IMR-90 (cell line): ENCODE measurements around the gene TNS3. TPM values are rescaled to one million over a fixed set of nuclear protein-coding genes. Genes with fewer than 3 reads are reported as not detected.

Source experiments
- ATAC-seq: fragments of 200-7000 bp; cut with Tn5 transposase; 2 replicates; pipeline ENCODE4 v1.9.1; 2020; ENCODE audit warnings: low read depth, mild to moderate bottlenecking, moderate library complexity
- BruUV-seq: library from RNA; stranded (reverse); fragments of 400-500 nt; replicated peaks from 2 replicates; lab custom pipeline; 2021; lab: Mats Ljungman, UMichigan
- CTCF ChIA-PET: fragments of 300-600 bp; formaldehyde crosslinking; extraction: SDS; loops from one replicate; lab custom pipeline; 2021; ENCODE audit warnings: antibody characterized with exemption; lab: Yijun Ruan, JAX
- POLR2A ChIA-PET: fragments of 300-600 bp; sonication (Branson Sonifier 250); formaldehyde crosslinking; loops from one replicate; lab custom pipeline; 2022; ENCODE audit warnings: antibody characterized with exemption; ENCODE audit not compliant: unreplicated experiment; lab: Charles Lee
- DNase-seq: peaks from one replicate; pipeline ENCODE4 v3.0.0; 2013
- H2AFZ ChIP-seq: replicated peaks from 2 replicates; pipeline ENCODE3; 2013; ENCODE audit warnings: low read length, mild to moderate bottlenecking; ENCODE audit not compliant: poor library complexity
- H2AK5ac ChIP-seq: 2 replicates; pipeline ENCODE4 v1.6.1; 2013; ENCODE audit warnings: low read depth, low read length, inconsistent platforms
- H2AK9ac ChIP-seq: replicated peaks from 2 replicates; pipeline ENCODE3; 2013; ENCODE audit warnings: mild to moderate bottlenecking, low read depth, low read length, moderate library complexity; ENCODE audit not compliant: poor library complexity
- H2BK120ac ChIP-seq: 2 replicates; pipeline ENCODE4 v1.6.1; 2013; ENCODE audit warnings: low read depth, low read length, inconsistent platforms
- H2BK15ac ChIP-seq: 3 replicates; pipeline ENCODE4 v1.6.1; 2013; ENCODE audit warnings: low read depth, low read length, inconsistent platforms
- H2BK20ac ChIP-seq: 2 replicates; pipeline ENCODE4 v1.6.1; 2013; ENCODE audit warnings: low read depth, mild to moderate bottlenecking, inconsistent platforms, low read length, moderate library complexity
- H2BK5ac ChIP-seq: 2 replicates; pipeline ENCODE4 v1.6.1; 2013; ENCODE audit warnings: mild to moderate bottlenecking, low read depth, low read length, inconsistent platforms; ENCODE audit not compliant: poor library complexity, severe bottlenecking
- H3K14ac ChIP-seq: replicated peaks from 2 replicates; pipeline ENCODE4 v1.6.1; 2013; ENCODE audit warnings: low read depth, low read length, inconsistent platforms
- H3K18ac ChIP-seq: 2 replicates; pipeline ENCODE4 v1.6.1; 2013; ENCODE audit warnings: low read depth, low read length, control low read depth
- H3K23ac ChIP-seq: 2 replicates; pipeline ENCODE4 v1.6.1; 2013; ENCODE audit warnings: low read depth, low read length, inconsistent platforms
- H3K27ac ChIP-seq: 2 replicates; pipeline ENCODE4 v1.5.1; 2013; ENCODE audit warnings: mild to moderate bottlenecking, control low read depth, low read length; ENCODE audit not compliant: insufficient read depth
- H3K27me3 ChIP-seq: 2 replicates; pipeline ENCODE4 v1.6.1; 2013; ENCODE audit warnings: low read length; ENCODE audit not compliant: control insufficient read depth, insufficient read depth
- H3K36me3 ChIP-seq: 2 replicates; pipeline ENCODE4 v1.6.1; 2013; ENCODE audit warnings: low read length, mixed read lengths; ENCODE audit not compliant: control insufficient read depth, insufficient read depth
- H3K4ac ChIP-seq: 2 replicates; pipeline ENCODE4 v1.6.1; 2013; ENCODE audit warnings: low read depth, low read length, inconsistent platforms
- H3K4me1 ChIP-seq: 2 replicates; pipeline ENCODE4 v1.6.1; 2013; ENCODE audit warnings: low read length, mixed read lengths; ENCODE audit not compliant: control insufficient read depth, insufficient read depth
- H3K4me2 ChIP-seq: 2 replicates; pipeline ENCODE4 v1.6.1; 2013; ENCODE audit warnings: low read depth, mild to moderate bottlenecking, control low read depth, low read length, moderate library complexity
- H3K4me3 ChIP-seq: 2 replicates; pipeline ENCODE4 v1.5.1; 2013; ENCODE audit warnings: low read depth, mild to moderate bottlenecking, control low read depth, low read length, moderate library complexity; ENCODE audit not compliant: insufficient read depth
- H3K56ac ChIP-seq: 2 replicates; pipeline ENCODE4 v1.6.1; 2013; ENCODE audit warnings: low read length, inconsistent platforms; ENCODE audit not compliant: insufficient read depth; ENCODE audit errors: extremely low read depth
- H3K79me1 ChIP-seq, 2 experiments: 2 replicates each; pipeline ENCODE4 v1.6.1; 2013; ENCODE audit warnings: low read length in 2 of 2, inconsistent platforms in 1 of 2, low read depth in 1 of 2
- H3K9ac ChIP-seq: 2 replicates; pipeline ENCODE4 v1.6.1; 2013; ENCODE audit warnings: low read depth, low read length, control low read depth
- H3K9me1 ChIP-seq: 2 replicates; pipeline ENCODE4 v1.6.1; 2013; ENCODE audit warnings: low read length, inconsistent platforms; ENCODE audit not compliant: insufficient read depth
- H3K9me3 ChIP-seq: 2 replicates; pipeline ENCODE4 v1.6.1; 2013; ENCODE audit warnings: low read length; ENCODE audit not compliant: control insufficient read depth, insufficient read depth
- H4K20me1 ChIP-seq: 2 replicates; pipeline ENCODE4 v1.6.1; 2013; ENCODE audit warnings: low read length, inconsistent platforms; ENCODE audit not compliant: insufficient read depth
- H4K5ac ChIP-seq: 2 replicates; pipeline ENCODE4 v1.6.1; 2013; ENCODE audit warnings: mild to moderate bottlenecking, low read depth, low read length, control low read depth
- H4K8ac ChIP-seq, 2 experiments: 2 replicates each; pipeline ENCODE4 v1.6.1; 2013; ENCODE audit warnings: low read depth in 2 of 2, low read length in 2 of 2, control low read depth in 1 of 2, inconsistent platforms in 1 of 2
- H4K91ac ChIP-seq: 2 replicates; pipeline ENCODE4 v1.6.1; 2013; ENCODE audit warnings: low read depth, low read length, inconsistent platforms; ENCODE audit not compliant: insufficient read depth
- BHLHE40 ChIP-seq: fragments of 150-350 bp; IDR thresholded peaks from 2 replicates; pipeline ENCODE4 v1.6.1; 2016; ENCODE audit warnings: mild to moderate bottlenecking, low read depth, low read length
- CEBPB ChIP-seq: IDR thresholded peaks from 2 replicates; pipeline ENCODE4 v1.6.1; 2012; ENCODE audit warnings: low read depth, low read length, improper control_type of control experiment
- CHD1 ChIP-seq: IDR thresholded peaks from 2 replicates; pipeline ENCODE4 v1.6.1; 2012; ENCODE audit warnings: low read depth, low read length, improper control_type of control experiment
- ELK1 ChIP-seq: fragments of 150-350 bp; IDR thresholded peaks from 2 replicates; pipeline ENCODE4 v1.6.1; 2016; ENCODE audit warnings: low read depth, mild to moderate bottlenecking, low read length, moderate library complexity, borderline replicate concordance
- FOS ChIP-seq: fragments of 150-350 bp; IDR thresholded peaks from 2 replicates; pipeline ENCODE4 v1.6.1; 2016; ENCODE audit warnings: low read depth, low read length
- MAFK ChIP-seq: IDR thresholded peaks from 2 replicates; pipeline ENCODE4 v1.6.1; 2012; ENCODE audit warnings: low read depth, low read length, improper control_type of control experiment
- MAZ ChIP-seq: IDR thresholded peaks from 2 replicates; pipeline ENCODE4 v1.6.1; 2012; ENCODE audit warnings: low read depth, mild to moderate bottlenecking, low read length, improper control_type of control experiment, moderate library complexity, borderline replicate concordance
- MXI1 ChIP-seq: IDR thresholded peaks from 2 replicates; pipeline ENCODE4 v1.6.1; 2012; ENCODE audit warnings: low read depth, mild to moderate bottlenecking, low read length, moderate library complexity, borderline replicate concordance
- RAD21 ChIP-seq: IDR thresholded peaks from 2 replicates; pipeline ENCODE4 v1.6.1; 2012; ENCODE audit warnings: low read length, improper control_type of control experiment
- RCOR1 ChIP-seq: IDR thresholded peaks from 2 replicates; pipeline ENCODE4 v1.6.1; 2012; ENCODE audit warnings: mild to moderate bottlenecking, low read length, improper control_type of control experiment; ENCODE audit not compliant: insufficient replicate concordance
- RFX5 ChIP-seq: IDR thresholded peaks from 2 replicates; pipeline ENCODE4 v1.8.0; 2012; ENCODE audit warnings: low read depth, mild to moderate bottlenecking, low read length, moderate library complexity
- SMC3 ChIP-seq: fragments of 150-350 bp; IDR thresholded peaks from 2 replicates; pipeline ENCODE4 v1.6.1; 2016; ENCODE audit warnings: low read depth, mild to moderate bottlenecking, antibody characterized with exemption, low read length, moderate library complexity
- USF2 ChIP-seq: fragments of 150-350 bp; IDR thresholded peaks from 2 replicates; pipeline ENCODE4 v1.6.1; 2017; ENCODE audit warnings: mild to moderate bottlenecking, antibody characterized with exemption, low read length, low read depth
- WGBS, 2 experiments: methylation state at CpG; one replicate each; pipeline versions ENCODE4 v1.1.5 to v1.1.7; 2013; ENCODE audit warnings: missing lambda C conversion rate in 2 of 2; ENCODE audit not compliant: insufficient read length in 1 of 2; ENCODE audit errors: extremely low coverage in 2 of 2; 5-methylcytosine and 5-hydroxymethylcytosine counted together
- dilution Hi-C: fragments of 300-500 bp; cut with HindIII; formaldehyde crosslinking; loops from one replicate; pipeline ENCODE4 v1.14.3; 2018; ENCODE audit warnings: low sequenced_read_pairs; ENCODE audit not compliant: unreplicated experiment
- in situ Hi-C: fragments of 300-500 bp; cut with MboI; formaldehyde crosslinking; loops from 3 replicates; pipeline ENCODE4 v1.14.3; 2019; ENCODE audit warnings: low sequenced_read_pairs, inconsistent platforms, mixed read lengths
- intact Hi-C: fragments of 100-400 bp; cut with micrococcal nuclease; formaldehyde crosslinking; loops from 2 replicates; pipeline ENCODE4 v1.10.0; 2022
- polyA plus RNA-seq, 3 experiments: library from polyadenylated mRNA; depleted of rRNA; stranded (reverse); fragments of >200 nt; gene quantifications; 2 replicates each; pipeline ENCODE4 v1.2.3, GENCODE V29; 2012; ENCODE audit warnings: low replicate concordance in 1 of 3
- total RNA-seq: library from RNA; depleted of rRNA; stranded (reverse); fragments of >200 nt; gene quantifications from 2 replicates; pipeline ENCODE4 v1.2.3, GENCODE V29; 2012
- TF ChIP-seq, protein P1 (sequence below): conservative IDR thresholded peaks from 2 replicates; pipeline ENCODE4 v1.5.1; 2012; ENCODE audit warnings: mild to moderate bottlenecking, low read depth, low read length, improper control_type of control experiment

TNS3 gene
- total and polyA plus RNA-seq, 2 of the 4 experiments (the other 2 are of a cell fraction), result 64.3 to 79.2 TPM

DNA sequence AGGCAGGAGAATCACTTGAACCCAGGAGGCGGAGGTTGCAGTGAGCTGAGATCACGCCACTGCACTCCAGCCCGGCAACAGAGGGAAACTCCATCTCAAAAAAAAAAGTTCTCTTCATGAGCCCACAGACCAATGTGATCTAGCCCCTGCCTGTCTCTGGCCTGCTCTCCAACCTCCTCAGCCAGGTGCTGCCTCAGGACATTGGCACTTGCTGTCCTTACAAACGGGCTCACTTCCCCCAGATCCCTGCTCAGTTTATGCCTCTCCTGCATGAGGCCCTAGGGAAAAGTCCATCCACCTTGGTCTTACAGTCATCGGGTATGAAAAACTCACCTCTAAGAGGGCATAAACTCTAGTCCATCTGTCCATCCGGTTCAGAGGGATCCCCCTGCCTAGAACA, 32.5 kb downstream of the TNS3 start:
- H3K9me1 ChIP-seq, result peaks cover 44% of the 10 kb centered on the region
- H3K4me3 ChIP-seq, result no peak overlapping the region
- BruUV-seq, result no TSS peak
- peaks cover 17% of the 10 kb centered on the region for H3K36me3 ChIP-seq
- DNase-seq, result no peak
- no peak overlapping the region for H2AK5ac ChIP-seq
- H2BK15ac ChIP-seq, result peak overlapping the region; percentile 40; the same call in 1 of the 3 replicates
- ChIA-PET CTCF (no interaction called here), POLR2A (no interaction called here)
- H3K4me1 ChIP-seq, result peaks cover 8% of the 10 kb centered on the region
- no peak for ATAC-seq
- H3K27me3 ChIP-seq, result no peaks in the 10 kb centered on the region
- no peak overlapping the region for H3K27ac ChIP-seq
- H3K18ac ChIP-seq, result no peak overlapping the region
- H3K4me2 ChIP-seq, result no peak overlapping the region
- no peak for TF ChIP-seq BHLHE40
- no peak for TF ChIP-seq RCOR1
- TF ChIP-seq FOS, result no peak
- TF ChIP-seq MXI1, result no peak
- no peak for TF ChIP-seq USF2
- TF ChIP-seq ELK1, result no peak
- no peak for TF ChIP-seq SMC3
- no peak for TF ChIP-seq CHD1
- no peak for TF ChIP-seq CEBPB
- TF ChIP-seq MAZ, result no peak
- TF ChIP-seq, protein P1, sequence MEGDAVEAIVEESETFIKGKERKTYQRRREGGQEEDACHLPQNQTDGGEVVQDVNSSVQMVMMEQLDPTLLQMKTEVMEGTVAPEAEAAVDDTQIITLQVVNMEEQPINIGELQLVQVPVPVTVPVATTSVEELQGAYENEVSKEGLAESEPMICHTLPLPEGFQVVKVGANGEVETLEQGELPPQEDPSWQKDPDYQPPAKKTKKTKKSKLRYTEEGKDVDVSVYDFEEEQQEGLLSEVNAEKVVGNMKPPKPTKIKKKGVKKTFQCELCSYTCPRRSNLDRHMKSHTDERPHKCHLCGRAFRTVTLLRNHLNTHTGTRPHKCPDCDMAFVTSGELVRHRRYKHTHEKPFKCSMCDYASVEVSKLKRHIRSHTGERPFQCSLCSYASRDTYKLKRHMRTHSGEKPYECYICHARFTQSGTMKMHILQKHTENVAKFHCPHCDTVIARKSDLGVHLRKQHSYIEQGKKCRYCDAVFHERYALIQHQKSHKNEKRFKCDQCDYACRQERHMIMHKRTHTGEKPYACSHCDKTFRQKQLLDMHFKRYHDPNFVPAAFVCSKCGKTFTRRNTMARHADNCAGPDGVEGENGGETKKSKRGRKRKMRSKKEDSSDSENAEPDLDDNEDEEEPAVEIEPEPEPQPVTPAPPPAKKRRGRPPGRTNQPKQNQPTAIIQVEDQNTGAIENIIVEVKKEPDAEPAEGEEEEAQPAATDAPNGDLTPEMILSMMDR, result no peak
- no peak for TF ChIP-seq RAD21
- TF ChIP-seq RFX5, result no peak
- TF ChIP-seq MAFK, result no peak
- H4K5ac ChIP-seq, result no peak overlapping the region
- H3K14ac ChIP-seq, result 0 out of 2 replicates have a peak overlapping the region, but pooled peaks have one; percentile 15
- peak overlapping the region in 1 of 2 experiments; percentile 1; a peak in 1 of 4 replicates for H4K8ac ChIP-seq
- 100% methylated on average over 1 of the region's 6 CpGs; no CpG with 5 or more reads in 1 of the 2 experiments for WGBS, 2 experiments
- no peak overlapping the region for H2BK120ac ChIP-seq
- no peak overlapping the region for H3K4ac ChIP-seq
- peaks cover 88% of the 10 kb centered on the region for H4K20me1 ChIP-seq
- H2AFZ ChIP-seq, result no peak overlapping the region
- H4K91ac ChIP-seq, result no peak overlapping the region
- H3K9me3 ChIP-seq, result no peaks in the 10 kb centered on the region
- dilution Hi-C loops, result no loop called here
- no peak overlapping the region for H3K9ac ChIP-seq
- no peak overlapping the region for H3K56ac ChIP-seq
- H3K23ac ChIP-seq, result no peak overlapping the region
- H2BK20ac ChIP-seq, result no peak overlapping the region
- H3K79me1 ChIP-seq, result peaks cover 51 to 93% of the 10 kb centered on the region in 2 experiments
- H2AK9ac ChIP-seq, result no peak overlapping the region
- intact Hi-C loops, result no loop called here
- H2BK5ac ChIP-seq, result no peak overlapping the region
- in situ Hi-C loops, result no loop called here
